GM12801 (cell line): Measurements from ENCODE around the gene GNG7.

Experiments used
- TF ChIP-seq, protein P1 (sequence below): IDR thresholded peaks from one replicate; pipeline ENCODE4 v1.5.1; 2011; ENCODE audit warnings: control low read depth; ENCODE audit not compliant: insufficient read length; ENCODE audit errors: extremely low read depth

The GNG7 gene

GRCh38 chr19:2464389-2464788, 238.1 kb downstream of the GNG7 start:
- TF ChIP-seq, protein P1, sequence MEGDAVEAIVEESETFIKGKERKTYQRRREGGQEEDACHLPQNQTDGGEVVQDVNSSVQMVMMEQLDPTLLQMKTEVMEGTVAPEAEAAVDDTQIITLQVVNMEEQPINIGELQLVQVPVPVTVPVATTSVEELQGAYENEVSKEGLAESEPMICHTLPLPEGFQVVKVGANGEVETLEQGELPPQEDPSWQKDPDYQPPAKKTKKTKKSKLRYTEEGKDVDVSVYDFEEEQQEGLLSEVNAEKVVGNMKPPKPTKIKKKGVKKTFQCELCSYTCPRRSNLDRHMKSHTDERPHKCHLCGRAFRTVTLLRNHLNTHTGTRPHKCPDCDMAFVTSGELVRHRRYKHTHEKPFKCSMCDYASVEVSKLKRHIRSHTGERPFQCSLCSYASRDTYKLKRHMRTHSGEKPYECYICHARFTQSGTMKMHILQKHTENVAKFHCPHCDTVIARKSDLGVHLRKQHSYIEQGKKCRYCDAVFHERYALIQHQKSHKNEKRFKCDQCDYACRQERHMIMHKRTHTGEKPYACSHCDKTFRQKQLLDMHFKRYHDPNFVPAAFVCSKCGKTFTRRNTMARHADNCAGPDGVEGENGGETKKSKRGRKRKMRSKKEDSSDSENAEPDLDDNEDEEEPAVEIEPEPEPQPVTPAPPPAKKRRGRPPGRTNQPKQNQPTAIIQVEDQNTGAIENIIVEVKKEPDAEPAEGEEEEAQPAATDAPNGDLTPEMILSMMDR, result no peak

DNA sequence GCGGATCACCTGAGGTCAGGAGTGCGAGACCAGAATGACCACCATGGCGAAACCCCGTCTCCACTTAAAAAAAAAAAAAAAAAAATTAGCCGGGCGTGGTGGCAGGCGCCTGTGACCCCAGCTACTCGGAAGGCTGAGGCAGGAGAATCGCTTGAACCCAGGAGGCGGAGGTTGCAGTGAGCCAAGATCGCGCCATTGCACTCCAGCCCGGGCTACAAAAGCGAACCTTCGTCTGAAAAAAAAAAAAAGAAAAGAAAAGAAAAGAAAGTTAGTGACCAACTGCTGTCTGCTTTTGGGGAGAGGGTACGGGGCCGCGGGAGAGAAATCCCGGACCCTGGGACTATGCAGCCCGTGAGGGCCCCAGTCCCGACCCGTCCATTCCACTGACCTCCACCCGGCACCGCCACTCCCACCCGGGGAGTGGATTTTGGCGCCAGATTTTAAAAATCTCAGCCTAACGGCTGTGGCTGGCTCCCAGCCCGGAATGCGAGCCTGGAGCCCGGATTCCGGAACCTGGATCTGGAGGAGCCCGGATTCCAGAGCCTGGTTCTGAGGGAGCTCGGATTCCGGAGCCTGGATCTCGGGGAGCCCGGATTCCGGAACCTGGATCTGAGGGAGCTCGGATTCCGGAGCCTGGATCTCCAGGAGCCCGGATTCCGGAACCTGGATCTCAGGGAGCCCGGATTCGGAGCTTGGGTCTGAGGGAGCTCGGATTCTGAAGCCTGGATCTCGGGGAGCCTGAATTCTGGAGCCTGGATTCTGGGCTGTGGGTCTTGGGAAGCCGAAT, 239.7 kb downstream of the GNG7 start:
- TF ChIP-seq, protein P1, result no peak

- TF ChIP-seq, protein P1, result no peak
Observed at GRCh38 chr19:2461751-2462634, 240.5 kb downstream of the GNG7 start.
